ENCODE measurements around the gene NFYC. TPM values are rescaled to one million over a fixed set of nuclear protein-coding genes. Genes with fewer than 3 reads are reported as not detected.

NFYC gene
- total RNA-seq, 1 donor = 79.4 TPM

- peak in 1 of 3 donors; percentile 41 for DNase-seq (ENCODE audit: low read depth in 2 of 3, low spot score in 2 of 3)
Measured at GRCh38 chr1:40794974-40795715, 103.6 kb downstream of the NFYC start.

GRCh38 chr1:40795811-40796586, 104.5 kb downstream of the NFYC start:
- no peak for DNase-seq (ENCODE audit: low read depth in 2 of 3, low spot score in 2 of 3)

- no peak for DNase-seq (ENCODE audit: low read depth in 2 of 3, low spot score in 2 of 3)
Measured at GRCh38 chr1:40796939-40797667, 105.6 kb downstream of the NFYC start.

GRCh38 chr1:40797668-40798010, 106.1 kb downstream of the NFYC start:
- DNase-seq (ENCODE audit: low read depth in 2 of 3, low spot score in 2 of 3) = no peak

GRCh38 chr1:40798366-40799281, 107.1 kb downstream of the NFYC start:
- DNase-seq (ENCODE audit: low read depth in 2 of 3, low spot score in 2 of 3) = peak in 1 of 3 donors; percentile 41

- DNase-seq (ENCODE audit: low read depth in 2 of 3, low spot score in 2 of 3) = peak in 1 of 3 donors; percentile 45
Measured at GRCh38 chr1:40799351-40799867, 107.9 kb downstream of the NFYC start.

- no peak for DNase-seq (ENCODE audit: low read depth in 2 of 3, low spot score in 2 of 3)
Measured at GRCh38 chr1:40801742-40802077, 110.2 kb downstream of the NFYC start.

GRCh38 chr1:40802078-40802741, 110.7 kb downstream of the NFYC start:
- peak; percentile 79 to 90 (median 88) for DNase-seq (ENCODE audit: low read depth in 2 of 3, low spot score in 2 of 3)

- DNase-seq (ENCODE audit: low read depth in 2 of 3, low spot score in 2 of 3) = peak in 1 of 3 donors; percentile 43
Measured at GRCh38 chr1:40802742-40803113, 111.2 kb downstream of the NFYC start.

- no peak for DNase-seq (ENCODE audit: low read depth in 2 of 3, low spot score in 2 of 3)
Measured at GRCh38 chr1:40803447-40803846, 111.9 kb downstream of the NFYC start.

GRCh38 chr1:40803902-40804301, 112.4 kb downstream of the NFYC start:
- DNase-seq (ENCODE audit: low read depth in 2 of 3, low spot score in 2 of 3) = no peak

GRCh38 chr1:40806240-40806639, 114.7 kb downstream of the NFYC start:
- DNase-seq (ENCODE audit: low read depth in 2 of 3, low spot score in 2 of 3) = no peak

- DNase-seq (ENCODE audit: low read depth in 2 of 3, low spot score in 2 of 3) = no peak
Measured at GRCh38 chr1:40806731-40807695, 115.5 kb downstream of the NFYC start.

GRCh38 chr1:40808002-40808401, 116.5 kb downstream of the NFYC start:
- no peak for DNase-seq (ENCODE audit: low read depth in 2 of 3, low spot score in 2 of 3)

- DNase-seq (ENCODE audit: low read depth in 2 of 3, low spot score in 2 of 3) = no peak
Measured at GRCh38 chr1:40808444-40808843, 116.9 kb downstream of the NFYC start.

GRCh38 chr1:40808909-40809308, 117.4 kb downstream of the NFYC start:
- no peak for DNase-seq (ENCODE audit: low read depth in 2 of 3, low spot score in 2 of 3)

- no peak for DNase-seq (ENCODE audit: low read depth in 2 of 3, low spot score in 2 of 3)
Measured at GRCh38 chr1:40810927-40811326, 119.4 kb downstream of the NFYC start.

GRCh38 chr1:40815420-40815819, 123.9 kb downstream of the NFYC start:
- DNase-seq (ENCODE audit: low read depth in 2 of 3, low spot score in 2 of 3) = no peak
